WERI-Rb-1 (cell line): ENCODE results near the gene NEIL1.

ENCODE experiments used
- DNase-seq: peaks from one replicate; pipeline ENCODE4 v3.0.0-alpha.2; 2020
- H3K27ac ChIP-seq: fragments of 250-450 bp; sonication (Bioruptor Pico); 2 replicates; pipeline ENCODE4 v1.5.1; 2020; ENCODE audit warnings: mild to moderate bottlenecking, moderate library complexity
- H3K27me3 ChIP-seq: fragments of 250-450 bp; sonication (Bioruptor Pico); 2 replicates; pipeline ENCODE4 v1.5.1; 2021; ENCODE audit warnings: mild to moderate bottlenecking, low read depth, moderate library complexity; ENCODE audit not compliant: insufficient read depth, severe bottlenecking
- H3K36me3 ChIP-seq: fragments of 250-450 bp; sonication (Bioruptor Pico); 2 replicates; pipeline ENCODE4 v1.5.1; 2020; ENCODE audit warnings: mild to moderate bottlenecking, moderate library complexity
- H3K4me3 ChIP-seq: 2 replicates; pipeline ENCODE4 v1.5.1; 2011; ENCODE audit warnings: low read depth, mild to moderate bottlenecking, control low read depth, low read length
- H3K9me3 ChIP-seq: fragments of 250-450 bp; sonication (Bioruptor Pico); 2 replicates; pipeline ENCODE4 v1.5.1; 2021; ENCODE audit warnings: mild to moderate bottlenecking, moderate library complexity; ENCODE audit not compliant: severe bottlenecking
- CTCF ChIP-seq: IDR thresholded peaks from 2 replicates; pipeline ENCODE4 v1.5.1; 2011; ENCODE audit warnings: low read depth, mild to moderate bottlenecking, control low read depth, inconsistent platforms, low read length

The NEIL1 gene

GRCh38 chr15:75356006-75356405 lies 9.2 kb downstream of the NEIL1 start:
- Histone ChIP-seq H3K4me3 (no peak overlapping the region), H3K27ac (no peak overlapping the region), H3K27me3 (no peaks in the 10 kb centered on the region), H3K36me3 (peaks cover 5% of the 10 kb centered on the region; the same call in 1 of the 2 replicates), H3K9me3 (no peaks in the 10 kb centered on the region)
- TF ChIP-seq CTCF = no peak
- DNase-seq = no peak

DNA sequence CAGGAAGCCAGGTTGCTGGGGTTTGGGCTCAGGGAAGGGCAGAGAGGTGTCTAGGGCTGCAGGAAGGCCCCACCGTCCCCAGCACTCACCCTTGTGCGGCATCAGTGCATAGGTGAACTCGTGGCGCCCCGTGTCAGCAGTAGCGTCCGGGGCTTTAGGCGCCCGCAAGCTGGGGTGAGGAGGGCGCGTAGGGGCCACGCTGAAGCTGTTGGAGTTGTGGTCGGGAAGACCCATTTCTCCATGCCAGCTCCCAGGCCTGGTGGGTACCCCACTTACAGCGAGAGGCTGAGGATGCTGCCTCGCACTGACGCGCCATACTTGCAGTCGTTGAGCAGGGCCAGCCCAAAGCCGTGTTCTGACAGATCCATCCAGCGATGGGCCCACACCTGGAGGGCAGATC lies 9.7 kb downstream of the NEIL1 start:
- H3K27ac ChIP-seq = no peak overlapping the region
- no peak for TF ChIP-seq CTCF
- no peak for DNase-seq
- H3K27me3 ChIP-seq = no peaks in the 10 kb centered on the region
- H3K4me3 ChIP-seq = no peak overlapping the region
- H3K36me3 ChIP-seq = peaks cover 5% of the 10 kb centered on the region; the same call in 1 of the 2 replicates
- no peaks in the 10 kb centered on the region for H3K9me3 ChIP-seq

DNA sequence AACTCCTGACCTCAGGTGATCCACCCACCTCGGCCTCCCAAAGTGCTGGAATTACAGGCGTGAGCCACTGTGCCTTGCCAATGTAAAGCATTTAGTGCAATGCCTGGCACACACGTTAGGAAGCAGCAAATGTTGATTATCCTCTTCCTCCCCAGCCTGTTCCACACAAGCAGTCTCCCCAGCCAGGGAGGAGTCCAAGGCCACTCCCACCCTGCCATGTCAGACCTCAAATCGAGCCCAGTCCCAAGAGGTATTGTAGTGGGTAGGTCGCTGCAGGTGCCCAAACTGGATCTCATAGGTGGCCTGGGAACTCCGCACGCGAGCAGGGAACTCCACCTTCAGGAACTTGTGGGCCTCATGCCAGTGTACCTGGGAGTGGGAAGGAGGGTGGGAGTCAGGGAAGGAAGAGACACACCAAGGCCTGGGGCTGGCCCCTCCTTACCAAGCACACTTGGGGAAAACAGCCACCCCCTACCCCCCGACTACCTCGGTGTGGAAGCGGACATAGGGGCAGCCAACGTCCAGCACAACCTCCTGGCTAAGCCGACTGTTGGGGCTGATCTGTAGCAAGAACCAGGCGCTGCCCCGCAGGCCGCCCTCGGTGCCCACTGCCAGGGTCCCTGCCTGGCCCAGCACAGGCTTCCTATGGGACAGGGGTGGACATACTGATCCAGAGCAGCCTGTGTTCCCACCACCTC lies 11.3 kb downstream of the NEIL1 start:
- no peak for TF ChIP-seq CTCF
- Histone ChIP-seq H3K36me3 (peaks cover 5% of the 10 kb centered on the region; the same call in 1 of the 2 replicates), H3K9me3 (no peaks in the 10 kb centered on the region), H3K4me3 (no peak overlapping the region), H3K27ac (no peak overlapping the region), H3K27me3 (no peaks in the 10 kb centered on the region)
- no peak for DNase-seq

DNA sequence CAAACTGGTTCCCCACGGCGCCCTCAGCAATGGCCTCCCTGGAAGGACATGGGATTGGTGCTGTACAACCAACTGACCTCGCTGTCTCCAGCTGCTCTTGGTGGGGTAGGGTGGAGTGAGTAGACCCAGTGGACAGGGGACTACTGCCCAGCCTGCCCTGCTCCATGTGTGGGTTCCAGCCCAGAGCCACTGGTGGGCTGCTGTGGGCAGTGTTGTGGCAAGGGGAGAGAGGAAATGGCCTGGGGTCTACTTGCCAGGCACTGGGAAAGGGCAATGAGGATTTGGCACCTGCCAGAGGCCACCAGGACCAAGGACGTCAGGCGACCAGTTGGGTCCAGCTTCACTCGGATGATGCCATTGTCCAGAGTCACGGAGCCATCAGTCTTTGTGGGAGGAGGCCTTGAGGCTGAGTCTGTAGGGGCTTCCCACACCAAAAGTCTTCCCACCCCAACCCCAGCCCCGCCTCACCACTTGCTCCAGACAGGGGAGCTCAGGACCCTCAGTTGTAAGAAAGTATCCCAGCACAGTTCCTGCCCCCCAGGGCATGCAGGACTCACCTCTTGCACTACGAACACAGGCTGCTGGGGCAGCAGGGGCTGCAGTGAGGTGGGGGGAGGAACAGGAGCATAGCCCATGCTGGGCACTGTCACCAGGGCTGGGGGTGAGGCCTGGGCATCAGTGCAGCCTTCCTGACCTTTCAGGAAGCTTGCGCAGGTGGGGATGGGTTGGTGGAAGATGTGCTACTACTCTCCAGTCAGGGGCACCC lies 12.1 kb downstream of the NEIL1 start:
- no peaks in the 10 kb centered on the region for H3K9me3 ChIP-seq
- no peak for DNase-seq
- no peaks in the 10 kb centered on the region for H3K27me3 ChIP-seq

GRCh38 chr15:75359537-75360250 lies 12.9 kb downstream of the NEIL1 start:
- H3K27ac ChIP-seq = no peak overlapping the region
- H3K27me3 ChIP-seq = no peaks in the 10 kb centered on the region
- no peak for DNase-seq
- no peak for TF ChIP-seq CTCF
- H3K9me3 ChIP-seq = no peaks in the 10 kb centered on the region
- no peak overlapping the region for H3K4me3 ChIP-seq
- peaks cover 10% of the 10 kb centered on the region for H3K36me3 ChIP-seq

More for the DNA sequence above, 12.1 kb downstream of the NEIL1 start:
- Histone ChIP-seq H3K36me3 (peaks cover 5% of the 10 kb centered on the region; the same call in 1 of the 2 replicates), H3K4me3 (no peak overlapping the region), H3K27ac (no peak overlapping the region)
- no peak for TF ChIP-seq CTCF
